Measurements from ENCODE around the gene PTPRCAP.

The PTPRCAP gene

GRCh38 chr11:67423891-67424613 lies 13.4 kb downstream of the PTPRCAP start:
- no peak for DNase-seq (ENCODE audit: low spot score)

GRCh38 chr11:67423466-67423865 lies 14.0 kb downstream of the PTPRCAP start:
- no peak for DNase-seq (ENCODE audit: low spot score)

- no peak for DNase-seq (ENCODE audit: low spot score)
These were observed 14.6 kb downstream of the PTPRCAP start for GRCh38 chr11:67422891-67423290.

- no peak for DNase-seq (ENCODE audit: low spot score)
These were observed 16.0 kb downstream of the PTPRCAP start for GRCh38 chr11:67421430-67422031.

GRCh38 chr11:67420646-67421429 lies 16.6 kb downstream of the PTPRCAP start:
- peak; percentile 82 for DNase-seq (ENCODE audit: low spot score)

- DNase-seq (ENCODE audit: low spot score), result no peak
These were observed 17.3 kb downstream of the PTPRCAP start for GRCh38 chr11:67420147-67420645.

GRCh38 chr11:67419325-67420049 lies 18.0 kb downstream of the PTPRCAP start:
- DNase-seq (ENCODE audit: low spot score), result no peak

GRCh38 chr11:67418476-67419281 lies 18.8 kb downstream of the PTPRCAP start:
- DNase-seq (ENCODE audit: low spot score), result peak; percentile 28

GRCh38 chr11:67417425-67417824 lies 20.1 kb downstream of the PTPRCAP start:
- DNase-seq (ENCODE audit: low spot score), result no peak

GRCh38 chr11:67416416-67417335 lies 20.8 kb downstream of the PTPRCAP start:
- DNase-seq (ENCODE audit: low spot score), result peak; percentile 58

GRCh38 chr11:67415501-67416304 lies 21.8 kb downstream of the PTPRCAP start, which contains the start of gene CARNS1:
CARNS1 (plus strand) TSS chr11:67415678; CDS start chr11:67416200, 522 bp downstream.
- DNase-seq (ENCODE audit: low spot score), result no peak

GRCh38 chr11:67413266-67413849 lies 24.1 kb downstream of the PTPRCAP start:
- DNase-seq (ENCODE audit: low spot score), result peak; percentile 45

- DNase-seq (ENCODE audit: low spot score), result no peak
These were observed 24.8 kb downstream of the PTPRCAP start for GRCh38 chr11:67412495-67413179.

- no peak for DNase-seq (ENCODE audit: low spot score)
These were observed 25.7 kb downstream of the PTPRCAP start for GRCh38 chr11:67411785-67412152.

- no peak for DNase-seq (ENCODE audit: low spot score)
These were observed 26.3 kb downstream of the PTPRCAP start for GRCh38 chr11:67410984-67411784.

- DNase-seq (ENCODE audit: low spot score), result peak; percentile 98
These were observed 27.1 kb downstream of the PTPRCAP start for GRCh38 chr11:67410369-67410831.

GRCh38 chr11:67409781-67410368 lies 27.6 kb downstream of the PTPRCAP start:
- peak; percentile 40 for DNase-seq (ENCODE audit: low spot score)

Measured in pons (tissue), 1 donor.